HCT116 (cell line): ENCODE data around the gene KCNK3. TPM values are rescaled to one million over a fixed set of nuclear protein-coding genes. Genes with fewer than 3 reads are reported as not detected.

Source experiments
- ATAC-seq: fragments of 200-7000 bp; cut with Tn5 transposase; 2 replicates; pipeline ENCODE4 v1.9.1; 2020; ENCODE audit warnings: mild to moderate bottlenecking, moderate library complexity
- BruUV-seq: library from RNA; stranded (reverse); fragments of 400-500 nt; replicated peaks from 2 replicates; lab custom pipeline; 2021; lab: Mats Ljungman, UMichigan
- CTCF ChIA-PET: fragments of 300-600 bp; sonication (Branson Sonifier 250); formaldehyde crosslinking; loops from one replicate; lab custom pipeline; 2021; ENCODE audit warnings: antibody characterized with exemption; lab: Charles Lee
- POLR2A ChIA-PET: fragments of 300-600, 350-600 bp; sonication (Branson Sonifier 250); formaldehyde crosslinking; loops from one replicate; lab custom pipeline; 2021; ENCODE audit warnings: antibody characterized with exemption; lab: Charles Lee
- RAD21 ChIA-PET, 2 experiments: fragments of 300-600 bp; sonication (Branson Sonifier 250); formaldehyde crosslinking; loops; one replicate each; lab custom pipeline; 2023; ENCODE audit warnings: low total read pairs in 2 of 2; ENCODE audit not compliant: uncharacterized antibody in 2 of 2, unreplicated experiment in 2 of 2, low non-redundant PET in 1 of 2; lab: Charles Lee
- DNase-seq: peaks from one replicate; pipeline ENCODE4 v3.0.0-alpha.2; 2010; ENCODE audit warnings: low read depth, low spot score
- H2AFZ ChIP-seq: fragments of 200-600 bp; shearing (Covaris generic), sonication (generic); 2 replicates; pipeline ENCODE4 v1.6.1; 2017; ENCODE audit warnings: low read depth, mixed run types, mixed read lengths, antibody characterized with exemption, low read length; ENCODE audit not compliant: poor library complexity, severe bottlenecking
- H3K27ac ChIP-seq: 2 replicates; pipeline ENCODE4 v1.5.1; 2012; ENCODE audit warnings: low read depth, low read length
- H3K27me3 ChIP-seq: fragments of 200-600 bp; sonication (generic); 2 replicates; pipeline ENCODE4 v1.6.1; 2016; ENCODE audit warnings: mixed run types, low read length, mixed read lengths; ENCODE audit not compliant: insufficient read depth
- H3K36me3 ChIP-seq, 2 experiments: fragments of 200-500 bp in 1 of 2; fragments of 200-600 bp in 1 of 2; sonication (Bioruptor generic) in 1 of 2; sonication (generic) in 1 of 2; 2 replicates each; pipeline versions ENCODE4 v1.5.1 to v1.6.1; 2014 to 2016; ENCODE audit warnings: low read length in 2 of 2, inconsistent platforms in 1 of 2, mixed read lengths in 1 of 2, mixed run types in 1 of 2; ENCODE audit not compliant: insufficient read depth in 2 of 2, control insufficient read depth in 1 of 2
- H3K4me1 ChIP-seq, 2 experiments: fragments of 200-600 bp in 1 of 2; sonication (generic) in 1 of 2; 2 replicates each; pipeline versions ENCODE4 v1.5.1 to v1.6.1; 2012 to 2017; ENCODE audit warnings: low read length in 2 of 2, inconsistent platforms in 1 of 2, mild to moderate bottlenecking in 1 of 2, mixed read lengths in 1 of 2, mixed run types in 1 of 2, moderate library complexity in 1 of 2; ENCODE audit not compliant: insufficient read depth in 2 of 2, control insufficient read depth in 1 of 2
- H3K4me2 ChIP-seq: fragments of 200-600 bp; sonication (generic); 2 replicates; pipeline ENCODE4 v1.6.1; 2017; ENCODE audit warnings: mixed run types, low read length, mixed read lengths
- H3K4me3 ChIP-seq, 2 experiments: fragments of 200-600 bp in 1 of 2; sonication (generic) in 1 of 2; replicated peaks in 1 of 2; 2 replicates each; pipeline ENCODE4 v1.5.1; 2011 to 2016; ENCODE audit warnings: low read length in 2 of 2, control low read depth in 1 of 2, low read depth in 1 of 2, mild to moderate bottlenecking in 1 of 2, mixed read lengths in 1 of 2, mixed run types in 1 of 2
- H3K79me2 ChIP-seq: fragments of 200-600 bp; sonication (generic); 2 replicates; pipeline ENCODE4 v1.6.1; 2017; ENCODE audit warnings: mild to moderate bottlenecking, mixed run types, low read length, moderate library complexity, mixed read lengths; ENCODE audit not compliant: insufficient read depth
- H3K9ac ChIP-seq: fragments of 200-600 bp; sonication (generic); 2 replicates; pipeline ENCODE4 v1.6.1; 2016; ENCODE audit warnings: low read length, mixed read lengths
- H3K9me2 ChIP-seq: fragments of 200-600 bp; sonication (generic), shearing (Covaris generic); 2 replicates; pipeline ENCODE4 v1.6.1; 2017; ENCODE audit warnings: mixed run types, mild to moderate bottlenecking, moderate library complexity; ENCODE audit not compliant: insufficient read depth
- H3K9me3 ChIP-seq, 2 experiments: fragments of 200-500 bp in 1 of 2; fragments of 200-600 bp in 1 of 2; sonication (Bioruptor generic) in 1 of 2; sonication (generic) in 1 of 2; 2 replicates each; pipeline ENCODE4 v1.6.1; 2014 to 2017; ENCODE audit warnings: low read length in 2 of 2, mixed read lengths in 2 of 2, inconsistent platforms in 1 of 2, low read depth in 1 of 2, mild to moderate bottlenecking in 1 of 2, mixed run types in 1 of 2, moderate library complexity in 1 of 2; ENCODE audit not compliant: control insufficient read depth in 1 of 2, insufficient read depth in 1 of 2
- H4K20me1 ChIP-seq: fragments of 200-600 bp; sonication (generic), shearing (Covaris generic); 2 replicates; pipeline ENCODE4 v1.6.1; 2017; ENCODE audit warnings: mixed run types, mild to moderate bottlenecking, moderate library complexity; ENCODE audit not compliant: insufficient read depth
- ELF1 ChIP-seq: IDR thresholded peaks from 2 replicates; pipeline ENCODE4 v1.6.1; 2012; ENCODE audit warnings: low read depth, borderline replicate concordance
- EZH2phosphoT487 ChIP-seq: fragments of 200-600 bp; IDR thresholded peaks from 2 replicates; pipeline ENCODE4 v1.6.1; 2018; ENCODE audit warnings: antibody characterized with exemption, borderline replicate concordance
- FOSL1 ChIP-seq: IDR thresholded peaks from 2 replicates; pipeline ENCODE4 v1.6.1; 2012; ENCODE audit warnings: low read depth
- POLR2A ChIP-seq: IDR thresholded peaks from 2 replicates; pipeline ENCODE4 v1.7.0; 2011; ENCODE audit warnings: borderline replicate concordance; ENCODE audit not compliant: insufficient read depth, insufficient read length; ENCODE audit errors: extremely low read depth
- REST ChIP-seq: IDR thresholded peaks from 2 replicates; pipeline ENCODE4 v1.6.1; 2012; ENCODE audit warnings: low read depth
- SIN3A ChIP-seq: IDR thresholded peaks from 2 replicates; pipeline ENCODE4 v1.6.1; 2012; ENCODE audit warnings: low read depth
- TCF7L2 ChIP-seq: IDR thresholded peaks from 2 replicates; pipeline ENCODE4 v1.7.0; 2011; ENCODE audit warnings: borderline replicate concordance, inconsistent platforms; ENCODE audit not compliant: insufficient read depth, insufficient read length; ENCODE audit errors: extremely low read depth
- YY1 ChIP-seq: IDR thresholded peaks from 2 replicates; pipeline ENCODE4 v1.6.1; 2011; ENCODE audit warnings: low read length, low read depth, moderate library complexity, mild to moderate bottlenecking; ENCODE audit not compliant: insufficient replicate concordance; ENCODE audit errors: extremely low read depth
- ZBTB33 ChIP-seq: IDR thresholded peaks from 2 replicates; pipeline ENCODE4 v1.6.1; 2011; ENCODE audit warnings: mild to moderate bottlenecking, low read length, moderate library complexity; ENCODE audit not compliant: insufficient replicate concordance; ENCODE audit errors: extremely low read depth
- intact Hi-C: fragments of 100-400 bp; cut with micrococcal nuclease; formaldehyde crosslinking; loops from 2 replicates; pipeline ENCODE4 v1.10.0; 2022
- total RNA-seq: library from RNA; stranded (reverse); gene quantifications from one replicate; pipeline ENCODE4 v1.2.1, GENCODE V29; 2021; ENCODE audit not compliant: unreplicated experiment

The KCNK3 gene
- total RNA-seq, 1 experiment from 2014 or later: 0.71 TPM

- Histone ChIP-seq H4K20me1 (no peaks in the 10 kb centered on the region), H3K36me3 (no peaks in the 10 kb centered on the region), H3K9me3 (no peaks in the 10 kb centered on the region), H2AFZ (no peak overlapping the region), H3K9ac (peak overlapping the region; percentile 52), H3K4me3 (peak overlapping the region in 1 of 2 experiments; percentile 43; a peak in 3 of 4 replicates), H3K4me1 (peaks cover 57 to 61% of the 10 kb centered on the region in 2 experiments), H3K4me2 (peak overlapping the region; percentile 78), H3K79me2 (no peaks in the 10 kb centered on the region), H3K27me3 (no peaks in the 10 kb centered on the region), H3K9me2 (no peaks in the 10 kb centered on the region), H3K27ac (peak overlapping the region; percentile 80)
- intact Hi-C loops: no loop called here
- no peak for TF ChIP-seq TCF7L2
- TF ChIP-seq YY1: no peak
- TF ChIP-seq ELF1: no peak
- no peak for TF ChIP-seq EZH2phosphoT487
- TF ChIP-seq POLR2A: peak; percentile 19
- TF ChIP-seq SIN3A: no peak
- no peak for TF ChIP-seq REST
- no peak for TF ChIP-seq FOSL1
- TF ChIP-seq ZBTB33: no peak
- peak; percentile 28 for ATAC-seq
- ChIA-PET RAD21 (no interaction called here), POLR2A (interaction anchor here (0.5 to 2.5 kb wide), 3 partner anchors 9 to 279 kb away, joined by 3 to 8 read pairs (median 3); no protein-coding TSS in a partner anchor), CTCF (interaction anchor here (1.5 kb wide), 1 partner anchor 120 kb away, joined by 3 read pairs; no protein-coding TSS in a partner anchor)
- BruUV-seq: no TSS peak
- no peak for DNase-seq
Observed at GRCh38 chr2:26724784-26725520, 32.4 kb downstream of the KCNK3 start.
